GM04504 (cell line): ENCODE measurements around the gene RPAP2.
"Not testable (repeated sequence)": the region's sequence is repeated elsewhere in the genome, so short reads cannot be mapped to it uniquely, and the experiment has no call there.

Experiments used
- DNase-seq: peaks from one replicate; pipeline ENCODE4 v3.0.0-alpha.2; 2012; ENCODE audit warnings: low read depth

RPAP2 gene

DNA sequence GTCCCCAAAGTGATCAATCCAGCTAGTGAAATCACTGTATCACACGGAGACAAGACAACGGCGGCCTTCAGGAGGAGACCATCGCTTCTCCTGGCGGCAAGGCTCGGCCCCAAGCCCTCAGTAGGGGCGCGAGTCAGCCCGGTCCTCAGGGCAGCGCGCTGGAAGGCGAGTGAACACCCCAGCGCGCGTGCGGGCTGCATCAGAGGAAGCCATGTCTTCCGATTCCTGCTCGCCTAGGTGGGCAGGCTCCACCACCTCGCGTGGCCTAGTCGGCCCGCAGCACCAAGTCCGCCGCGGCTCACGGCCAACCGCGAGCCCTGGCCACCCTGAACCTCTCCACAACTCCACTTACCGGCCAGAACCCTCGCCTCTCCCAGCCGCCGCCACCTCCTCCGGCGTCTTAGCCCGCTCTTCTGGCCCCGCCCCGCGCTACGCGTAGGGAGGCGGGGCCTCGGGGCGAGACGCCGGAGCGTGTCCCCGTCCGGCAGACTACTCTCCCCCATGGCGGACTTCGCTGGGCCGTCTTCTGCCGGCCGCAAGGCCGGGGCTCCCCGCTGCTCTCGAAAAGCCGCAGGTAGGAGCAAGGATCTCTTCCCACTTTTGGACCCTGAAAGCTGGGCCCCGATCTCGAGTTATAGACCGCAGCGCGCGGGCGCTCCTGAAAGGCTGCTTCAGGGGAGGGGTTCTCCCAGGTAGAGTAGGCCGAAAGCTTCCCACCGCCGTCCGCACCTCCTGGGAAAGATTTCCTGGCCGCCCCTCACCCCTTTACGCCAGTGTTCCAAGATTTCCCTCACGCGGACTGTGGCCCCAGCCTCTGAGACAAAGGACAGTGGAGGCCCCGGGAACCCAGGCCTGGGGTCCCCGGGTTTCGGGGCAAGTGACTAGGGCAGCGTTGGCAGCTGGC is at the start of gene RPAP2, which contains the start of gene GLMN:
Gene RPAP2, plus strand, starts transcription at position 487 of the 904 bp plus-strand sequence. Its CDS starts 15 bp downstream, at position 502.
Gene GLMN, minus strand, starts transcription at position 415 of the 904 bp plus-strand sequence. CDS start 988 bp downstream, outside the sequence.
- peak; percentile 74 for DNase-seq

GRCh38 chr1:92254714-92255113 is 44.1 kb upstream of the RPAP2 start:
- not testable (repeated sequence) for DNase-seq

- DNase-seq = no peak
Measured at GRCh38 chr1:92259350-92259749, 39.5 kb upstream of the RPAP2 start.

- no peak for DNase-seq
Measured at GRCh38 chr1:92262516-92262915, 36.3 kb upstream of the RPAP2 start.

GRCh38 chr1:92273039-92273438 is 25.8 kb upstream of the RPAP2 start:
- no peak for DNase-seq

DNA sequence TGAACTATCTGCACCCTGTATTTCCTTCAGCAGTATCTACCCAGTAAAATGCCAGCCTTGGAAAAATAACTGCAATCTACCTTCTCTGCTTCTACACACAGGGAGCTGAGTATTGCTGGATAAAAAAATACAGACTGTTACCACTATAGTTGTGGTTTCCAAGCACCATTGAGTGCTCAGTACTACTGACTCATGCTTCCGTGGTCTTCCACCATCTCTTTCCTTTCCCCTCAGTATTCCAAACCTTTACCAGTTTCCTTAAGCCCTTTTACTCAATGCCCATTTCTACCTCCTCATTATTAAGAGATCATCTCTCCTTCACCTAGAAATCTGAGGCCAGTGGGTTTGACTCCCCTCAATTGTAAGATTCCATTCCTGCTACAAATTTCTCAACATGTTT is 23.9 kb upstream of the RPAP2 start:
- no peak for DNase-seq

DNA sequence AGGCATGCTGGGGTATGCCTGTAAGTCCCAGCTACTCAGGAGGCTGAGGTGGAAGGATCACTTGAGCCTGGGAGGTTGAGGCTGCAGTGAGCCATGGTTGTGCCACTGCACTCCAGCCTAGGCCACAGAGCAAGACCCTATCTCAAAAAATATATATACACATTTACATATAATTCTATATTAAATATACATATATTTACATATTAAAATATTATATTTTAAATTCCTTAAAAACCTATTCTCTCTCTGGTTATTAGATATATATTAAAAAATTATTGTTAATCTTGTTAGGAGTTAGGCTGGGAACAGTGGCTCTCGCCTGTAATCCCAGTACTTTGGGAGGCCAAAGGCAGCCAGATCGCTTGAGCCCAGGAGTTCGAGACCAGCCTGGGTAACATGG is 22.8 kb upstream of the RPAP2 start:
- no peak for DNase-seq

- no peak for DNase-seq
Measured at GRCh38 chr1:92277105-92277723, 21.6 kb upstream of the RPAP2 start.

DNA sequence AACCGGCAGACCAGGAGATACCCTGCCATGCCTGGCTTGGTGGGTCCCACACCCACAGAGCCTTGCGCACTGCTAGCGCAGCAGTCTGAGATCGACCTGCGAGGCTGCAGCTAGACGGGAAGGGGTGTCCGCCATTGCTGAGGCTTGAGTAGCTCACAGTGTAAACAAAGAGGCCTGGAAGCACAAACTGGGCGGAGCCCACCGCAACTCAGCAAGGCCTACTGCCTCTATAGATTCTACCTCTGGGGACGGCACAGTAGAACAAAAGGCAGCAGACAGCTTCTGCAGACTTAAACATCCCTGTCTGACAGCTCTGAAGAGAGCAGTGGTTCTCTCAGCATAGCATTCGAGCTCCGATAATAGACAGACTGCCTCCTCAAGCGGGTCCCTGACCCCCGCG is 19.1 kb upstream of the RPAP2 start:
- not testable (repeated sequence) for DNase-seq

GRCh38 chr1:92281411-92281810 is 17.4 kb upstream of the RPAP2 start:
- DNase-seq = not testable (repeated sequence)

DNA sequence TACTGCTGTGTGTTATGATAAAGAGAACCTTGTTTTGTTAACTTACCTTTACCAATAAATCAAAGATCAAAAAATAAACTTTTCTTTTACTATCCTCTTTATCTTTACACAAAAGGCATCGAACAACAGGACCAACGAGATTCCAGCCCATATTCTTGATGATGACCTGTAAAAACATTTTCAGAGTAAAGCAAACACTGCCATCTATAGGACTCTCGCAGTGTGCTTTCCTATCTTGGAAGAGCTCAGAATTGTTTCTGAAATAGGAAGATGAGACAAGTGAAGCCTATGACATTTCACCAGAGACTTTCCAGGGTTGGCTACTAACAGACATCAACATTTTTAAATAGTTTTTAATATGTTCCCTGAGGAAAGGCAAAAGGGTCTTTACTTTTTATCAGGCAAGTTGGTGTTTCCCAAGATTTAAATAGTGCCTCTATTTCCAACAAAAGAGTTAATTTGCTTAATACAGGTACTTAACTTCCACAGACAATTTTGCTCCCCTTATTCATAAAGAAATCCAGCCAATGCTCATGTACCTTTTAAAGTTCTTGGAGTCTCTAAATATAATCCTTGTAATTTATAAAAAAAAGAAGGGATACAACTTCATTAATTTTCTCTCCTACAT is 7.4 kb upstream of the RPAP2 start:
- DNase-seq = no peak

DNA sequence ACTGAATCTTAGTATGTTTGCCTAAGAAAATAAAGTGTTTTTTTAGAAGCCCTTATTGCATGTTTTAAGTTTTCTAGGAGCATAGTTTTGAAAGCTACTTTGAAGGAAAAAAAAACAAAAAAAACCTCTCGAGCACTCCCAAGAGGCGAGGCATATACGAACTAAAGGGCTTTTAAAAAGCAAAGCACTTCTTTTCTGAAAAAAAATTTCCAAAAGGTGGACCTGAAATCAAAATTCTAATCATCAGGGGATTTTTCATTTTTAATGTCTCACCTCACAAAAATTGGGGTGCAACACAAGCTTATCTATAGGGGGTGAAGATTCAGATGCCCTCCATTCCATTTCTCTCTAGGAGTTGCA is 666 bp upstream of the RPAP2 start:
- no peak for DNase-seq

DNA sequence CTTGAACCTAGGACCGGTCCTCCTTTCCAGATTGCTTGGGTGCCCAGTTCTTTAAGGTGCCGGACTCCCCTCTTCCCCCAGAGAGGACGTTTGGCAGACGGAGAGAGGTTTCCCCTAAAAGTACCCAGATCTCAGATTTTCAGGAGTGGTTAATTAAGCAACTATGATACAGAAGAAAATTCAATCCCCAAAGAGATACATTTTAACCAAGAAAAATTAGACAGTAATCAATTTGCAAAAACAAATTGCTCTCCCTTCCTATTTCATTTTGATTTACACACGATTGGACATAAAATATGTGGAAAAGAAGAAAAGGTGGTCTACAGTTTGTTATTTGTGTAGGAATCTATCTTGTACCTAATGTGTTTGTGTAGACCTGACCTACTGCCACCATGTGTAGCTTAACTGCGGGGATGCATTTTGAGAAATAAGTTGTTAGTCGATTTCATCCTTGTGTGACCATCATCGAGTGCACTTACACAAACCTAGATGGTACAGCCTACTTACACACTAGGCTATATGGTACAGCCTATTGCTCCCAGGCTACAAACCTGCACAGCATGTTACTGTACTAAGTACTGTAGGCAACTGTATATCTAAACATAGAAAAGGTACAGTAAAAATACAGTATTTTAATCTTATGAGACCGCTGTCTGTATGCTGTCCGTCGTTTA is 755 bp downstream of the RPAP2 start:
- DNase-seq = no peak

DNA sequence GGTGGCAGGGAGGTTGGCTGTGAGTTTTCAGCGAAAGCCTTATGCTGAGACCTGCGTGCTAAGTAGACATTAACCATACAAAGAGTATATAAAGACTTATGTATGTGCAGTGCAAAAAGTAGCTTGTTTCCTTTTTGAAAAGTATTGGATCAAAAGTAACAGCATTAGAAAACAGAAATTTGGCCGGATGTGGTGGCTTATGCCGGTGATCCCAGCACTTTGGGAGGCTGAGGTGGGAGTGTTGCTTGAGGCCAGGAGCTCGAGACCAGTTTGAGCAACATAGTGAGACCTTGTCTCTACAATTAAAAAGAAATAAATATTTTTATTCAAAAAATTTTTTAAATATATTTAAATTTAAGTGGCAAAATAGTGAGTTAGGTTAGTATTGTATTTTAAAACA is 2.2 kb downstream of the RPAP2 start:
- DNase-seq = no peak

- no peak for DNase-seq
Measured at GRCh38 chr1:92306020-92306419, 7.2 kb downstream of the RPAP2 start.

- DNase-seq = no peak
Measured at GRCh38 chr1:92307980-92308379, 9.1 kb downstream of the RPAP2 start.

GRCh38 chr1:92310185-92310597 is 11.3 kb downstream of the RPAP2 start:
- no peak for DNase-seq

DNA sequence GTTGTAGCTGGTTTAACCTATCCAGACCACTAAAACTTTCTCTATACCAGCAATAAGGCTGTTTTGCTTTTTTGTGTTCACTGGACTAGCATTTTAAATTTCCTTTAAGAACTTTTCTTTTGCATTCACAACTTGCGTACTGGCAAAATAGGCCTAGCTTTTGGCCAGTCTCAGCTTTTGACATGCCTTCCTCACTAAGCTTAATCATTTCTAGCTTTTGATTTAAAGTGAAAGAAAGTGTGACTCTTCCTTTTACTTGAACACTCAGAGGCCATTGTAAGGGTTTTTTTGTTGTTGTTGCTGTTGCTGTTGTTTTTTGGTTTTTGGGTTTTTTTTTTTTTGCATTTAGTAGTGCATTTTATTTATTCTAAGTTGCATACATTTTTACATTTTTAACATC is 15.2 kb downstream of the RPAP2 start:
- no peak for DNase-seq

DNA sequence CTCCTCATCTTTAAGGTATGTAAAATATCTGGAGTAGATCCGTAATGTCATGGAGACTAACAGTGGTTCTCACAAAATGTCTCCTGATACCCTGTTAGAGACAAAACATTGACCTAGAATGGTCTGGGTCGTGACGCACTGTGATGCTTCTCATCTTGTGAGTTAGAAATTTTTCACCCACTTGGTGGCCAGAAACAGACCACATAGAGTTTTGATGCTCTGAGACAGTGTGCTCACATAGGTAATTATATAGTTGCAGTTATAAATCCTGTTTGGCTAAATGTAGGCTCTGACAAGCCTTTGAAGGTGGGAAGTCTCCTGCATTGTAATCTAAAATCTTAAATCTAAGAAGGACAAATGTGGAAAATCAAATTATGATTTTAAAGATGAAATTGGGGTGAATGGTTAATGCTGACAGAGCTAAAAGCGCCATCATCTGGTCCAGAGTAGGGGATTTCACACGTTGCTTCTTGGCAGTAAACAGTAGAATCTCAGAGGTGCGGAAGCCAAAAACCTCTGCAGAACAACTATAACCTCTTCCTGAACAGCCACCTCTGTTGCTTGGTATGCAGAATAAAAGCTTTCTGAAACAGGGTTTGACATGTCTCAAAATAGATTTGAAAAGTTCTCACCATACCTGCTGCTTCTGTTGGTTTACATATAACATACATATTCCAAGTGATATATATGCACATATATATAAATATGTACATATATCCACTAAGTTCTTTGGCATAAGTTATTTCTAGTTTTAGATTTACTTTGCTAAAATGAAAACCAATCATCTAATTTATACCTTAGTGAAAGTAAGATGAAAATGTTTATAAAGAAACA is 17.1 kb downstream of the RPAP2 start:
- no peak for DNase-seq

GRCh38 chr1:92317836-92318493 is 19.1 kb downstream of the RPAP2 start:
- no peak for DNase-seq
